NOMO-1 treated with dmso at 0.1 percent for 144 hours (cell line): ENCODE data around the gene EDARADD.

Experiments used
- DNase-seq: peaks from one replicate; lab custom pipeline; 2025; ENCODE audit not compliant: unreplicated experiment; lab: John Stamatoyannopoulos, UW

Gene EDARADD

DNA sequence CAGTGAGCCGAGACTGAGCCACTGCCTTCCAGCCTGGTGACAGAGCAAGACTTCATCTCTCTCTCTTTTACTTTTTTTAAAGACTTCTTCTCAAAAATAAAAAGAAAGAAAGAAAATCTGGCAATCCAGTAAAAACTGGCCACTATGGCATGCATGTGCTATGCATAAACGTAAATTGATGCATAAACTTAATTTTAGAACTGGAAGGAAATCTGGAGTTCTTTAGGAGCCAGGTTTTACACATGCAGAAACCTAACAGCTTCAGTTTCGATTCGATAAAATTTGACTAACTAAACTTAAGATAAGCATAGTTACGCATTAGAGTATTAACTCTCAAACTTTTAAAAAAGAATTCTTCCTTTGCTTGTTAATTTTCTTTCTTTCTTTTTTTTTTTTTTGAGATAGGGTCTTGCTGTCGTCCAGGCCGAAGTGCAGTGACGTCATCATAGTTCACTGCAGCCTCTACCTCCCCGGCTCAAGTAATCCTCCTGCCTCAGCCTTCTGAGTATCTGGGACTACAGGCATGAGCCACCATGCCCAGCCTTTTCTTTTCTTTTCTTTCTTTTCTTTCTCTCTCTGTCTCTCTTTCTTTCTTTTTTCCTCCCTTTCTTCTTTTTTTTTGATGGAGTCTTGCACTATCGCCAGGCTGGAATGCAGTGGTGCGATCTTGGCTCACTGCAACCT, 117.8 kb downstream of the EDARADD start:
- no peak for DNase-seq

DNA sequence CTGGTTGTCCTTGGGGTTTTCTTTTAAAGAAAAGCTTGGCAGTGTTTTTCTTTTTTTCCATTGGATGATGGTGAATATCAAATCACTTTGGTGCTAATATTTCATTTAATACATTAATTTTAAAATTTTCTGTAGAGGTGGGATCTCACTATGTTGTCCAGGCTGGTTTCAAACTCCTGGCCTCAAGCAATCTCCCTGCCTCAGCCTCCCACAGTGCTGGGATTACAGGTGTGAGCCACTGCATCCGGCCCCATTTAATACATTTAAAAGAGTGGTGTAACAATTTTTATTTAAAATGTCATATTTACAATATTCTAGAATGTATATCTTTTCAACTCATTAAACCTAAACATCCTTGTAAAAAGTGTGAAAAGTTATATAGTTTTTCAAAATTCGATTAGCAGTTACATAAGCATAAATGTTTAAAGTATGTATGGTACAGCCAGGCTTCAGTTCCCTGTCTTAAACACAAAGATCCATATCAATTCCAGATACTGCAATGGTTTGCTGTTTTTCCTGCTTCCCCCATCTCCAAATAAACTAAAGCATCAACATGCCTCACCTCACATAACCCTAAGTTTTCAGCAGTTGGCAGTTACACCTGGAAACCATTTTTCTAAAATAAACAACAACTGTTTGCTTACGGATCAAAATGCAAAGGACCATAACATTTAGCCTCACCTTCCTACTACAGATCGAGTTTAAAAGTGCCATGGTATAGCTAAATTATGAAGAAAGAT, 120.8 kb downstream of the EDARADD start:
- no peak for DNase-seq

GRCh38 chr1:236515443-236515958, 121.4 kb downstream of the EDARADD start:
- no peak for DNase-seq

DNA sequence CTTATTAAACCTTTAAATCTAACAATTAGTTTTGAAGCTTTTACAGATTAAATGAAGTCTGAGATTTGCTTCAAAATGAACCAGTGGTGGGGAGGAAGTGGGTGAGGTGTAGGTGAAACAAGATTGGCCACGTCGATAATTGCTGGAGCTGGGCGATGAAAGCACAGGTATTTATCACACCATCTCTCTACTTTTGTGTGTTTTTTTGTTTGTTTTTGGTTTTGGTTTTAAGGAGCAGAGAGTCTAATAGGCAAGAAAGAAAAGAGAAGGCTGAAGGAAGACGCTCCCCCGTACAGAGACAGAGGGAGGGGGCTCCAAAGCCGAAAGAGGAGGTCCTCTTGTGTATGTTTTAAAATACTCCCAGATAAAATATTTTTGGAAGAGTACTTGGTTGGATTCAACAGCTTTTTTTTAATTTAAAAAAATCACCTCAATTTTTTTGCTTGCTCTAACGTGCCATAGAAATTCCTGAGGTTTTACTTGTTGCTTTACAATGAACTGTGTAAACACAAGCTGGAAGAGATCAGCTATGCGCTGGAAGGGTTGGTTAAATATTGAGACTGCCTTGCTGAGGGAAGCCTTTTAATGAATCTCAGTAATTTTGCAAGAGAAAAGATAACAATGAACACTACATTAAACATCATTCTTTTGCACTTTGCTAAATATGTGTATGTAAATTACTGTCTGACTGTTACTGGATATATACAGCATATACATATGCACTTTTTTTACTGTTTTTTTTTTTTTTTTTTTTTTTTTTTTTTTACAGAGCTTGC, 123.0 kb downstream of the EDARADD start:
- DNase-seq, result no peak

- DNase-seq, result no peak
Measured at GRCh38 chr1:236518322-236518721, 124.2 kb downstream of the EDARADD start.

- no peak for DNase-seq
Measured at GRCh38 chr1:236520445-236521005, 126.4 kb downstream of the EDARADD start.

DNA sequence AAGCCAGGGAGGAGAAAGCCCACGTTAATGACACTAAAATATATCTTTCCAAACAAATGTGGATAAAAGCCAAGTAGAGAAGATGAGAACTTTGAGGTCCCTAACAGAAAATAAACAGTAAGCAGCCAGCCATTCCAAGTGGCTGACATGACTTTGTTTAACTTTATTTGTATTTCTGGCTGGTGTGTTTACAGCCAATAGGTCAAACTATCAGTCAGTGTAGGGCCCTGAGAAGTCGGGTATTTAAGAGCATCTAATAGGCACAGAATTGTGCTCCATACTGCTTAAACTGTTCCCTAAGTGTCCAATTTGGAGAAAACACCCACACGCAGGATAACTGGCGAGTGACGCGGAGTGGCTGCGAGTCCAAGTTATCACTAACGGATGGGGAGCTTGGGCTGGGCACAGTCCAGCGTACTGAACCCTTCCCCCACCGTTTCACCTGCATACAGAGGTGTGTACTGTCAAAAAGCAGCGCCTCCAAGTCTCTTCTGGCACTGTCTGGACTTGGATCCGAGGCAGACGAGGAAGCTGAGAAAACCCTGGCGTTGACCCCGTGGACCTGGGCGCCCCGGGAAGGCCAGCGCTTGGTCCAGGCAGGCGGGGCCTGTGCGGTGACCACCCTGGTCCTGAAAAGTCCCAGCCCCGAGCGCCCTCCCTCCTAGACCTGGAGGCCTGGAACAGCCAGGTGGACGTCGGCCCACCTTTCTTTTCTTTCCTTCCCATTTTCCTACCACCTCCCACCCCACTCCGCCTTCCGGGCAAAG, 129.0 kb downstream of the EDARADD start:
- no peak for DNase-seq

GRCh38 chr1:236523704-236524141, 129.6 kb downstream of the EDARADD start, which contains the start of gene LGALS8:
TSS of gene LGALS8 (plus strand) at chr1:236523982. CDS start at chr1:236526071, 2,089 bp downstream.
- peak; percentile 72 for DNase-seq

DNA sequence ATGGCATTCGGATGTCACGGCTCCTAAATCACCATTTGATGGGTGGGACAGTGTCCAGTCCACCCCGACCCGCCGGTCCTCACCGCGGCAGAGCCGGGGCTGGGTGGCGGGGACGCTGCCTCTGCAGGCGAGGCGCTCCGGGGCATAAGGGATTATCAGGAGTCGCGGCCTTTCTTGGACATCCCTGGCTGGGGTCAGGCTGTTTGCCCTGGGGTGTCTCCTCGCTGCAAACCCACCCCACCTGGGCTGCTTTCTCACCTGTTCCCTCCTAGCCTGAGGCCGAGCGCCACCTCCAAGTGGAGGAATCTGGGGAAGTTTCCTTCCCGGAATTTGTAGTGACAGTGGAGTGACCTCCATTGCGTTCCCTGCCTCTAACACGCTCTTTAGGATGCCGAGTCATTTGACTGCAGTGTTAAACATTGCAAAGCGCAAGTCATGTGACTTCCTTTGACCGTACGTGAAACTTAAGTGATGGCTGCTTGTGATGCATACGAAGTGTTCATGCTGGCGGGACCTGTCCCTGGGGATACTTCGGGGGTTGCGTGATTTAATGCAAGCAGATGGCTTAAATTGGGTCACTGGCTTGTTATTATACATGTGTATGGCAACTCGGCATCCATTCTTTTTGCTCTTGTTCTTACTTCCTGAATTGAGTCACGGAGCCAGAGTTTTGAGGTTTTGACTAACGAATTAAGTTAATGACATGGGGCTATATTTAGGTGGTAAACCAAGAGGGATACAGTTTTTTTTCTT, 130.2 kb downstream of the EDARADD start:
- peak; percentile 63 for DNase-seq

- DNase-seq, result peak; percentile 63
Measured at GRCh38 chr1:236524895-236525184, 130.8 kb downstream of the EDARADD start.

DNA sequence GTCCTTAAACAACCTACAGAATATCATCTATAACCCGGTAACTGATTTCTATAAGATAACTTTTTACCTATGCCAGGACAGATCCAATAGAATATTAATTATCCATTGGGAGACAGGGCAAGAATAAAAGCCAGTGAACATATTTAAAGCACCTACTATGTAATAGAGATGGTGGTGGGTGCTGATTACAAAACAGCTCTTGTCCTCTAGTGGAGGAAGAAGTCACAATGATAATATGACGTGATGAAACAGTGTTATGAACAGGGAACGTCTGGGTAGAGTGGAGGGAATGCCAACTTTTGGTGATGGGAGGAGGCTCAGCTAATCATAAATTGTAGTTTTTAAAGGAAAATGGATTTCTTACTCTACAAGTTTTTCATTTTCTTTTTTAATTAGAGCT, 132.0 kb downstream of the EDARADD start:
- DNase-seq, result no peak

DNA sequence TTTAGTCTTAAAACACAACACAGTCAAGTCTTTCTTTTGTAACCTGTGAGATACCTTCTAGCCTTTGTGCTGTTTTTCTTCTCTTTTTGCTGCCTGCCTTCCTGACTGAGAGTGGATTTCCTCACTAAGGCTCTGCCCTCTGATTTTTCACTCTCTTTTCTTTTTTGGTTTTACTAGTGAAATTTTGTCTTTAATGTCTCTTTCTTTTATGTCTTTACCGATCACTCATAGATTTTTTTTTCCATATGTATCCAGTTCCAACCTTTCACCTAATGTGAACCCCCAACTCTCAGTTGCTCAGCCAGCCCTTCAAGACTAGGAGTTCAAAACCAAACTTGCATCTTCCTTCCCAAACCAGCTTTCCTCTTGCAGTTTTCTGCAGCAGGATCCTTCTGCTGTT, 136.2 kb downstream of the EDARADD start:
- DNase-seq, result no peak

- DNase-seq, result no peak
Measured at GRCh38 chr1:236530959-236531358, 136.9 kb downstream of the EDARADD start.

DNA sequence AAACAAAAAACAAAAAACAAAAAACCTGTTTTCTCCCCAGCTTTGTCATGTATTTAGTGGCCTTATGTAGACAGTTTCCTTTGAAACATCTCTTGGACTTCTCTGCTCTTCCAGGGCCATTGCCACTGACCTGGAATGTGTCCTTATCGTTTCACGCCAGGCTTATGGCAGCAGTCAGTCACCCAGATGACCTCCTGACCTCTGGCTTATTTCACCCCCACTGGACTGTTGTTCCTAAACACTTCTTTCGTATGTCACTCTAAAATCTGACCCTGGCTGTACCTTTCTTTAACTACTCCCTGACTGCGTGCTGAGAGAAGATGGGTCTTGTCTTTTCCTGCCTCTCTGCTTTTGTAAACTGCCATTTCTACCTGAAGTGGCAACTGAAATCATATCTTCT, 138.8 kb downstream of the EDARADD start:
- DNase-seq, result no peak

DNA sequence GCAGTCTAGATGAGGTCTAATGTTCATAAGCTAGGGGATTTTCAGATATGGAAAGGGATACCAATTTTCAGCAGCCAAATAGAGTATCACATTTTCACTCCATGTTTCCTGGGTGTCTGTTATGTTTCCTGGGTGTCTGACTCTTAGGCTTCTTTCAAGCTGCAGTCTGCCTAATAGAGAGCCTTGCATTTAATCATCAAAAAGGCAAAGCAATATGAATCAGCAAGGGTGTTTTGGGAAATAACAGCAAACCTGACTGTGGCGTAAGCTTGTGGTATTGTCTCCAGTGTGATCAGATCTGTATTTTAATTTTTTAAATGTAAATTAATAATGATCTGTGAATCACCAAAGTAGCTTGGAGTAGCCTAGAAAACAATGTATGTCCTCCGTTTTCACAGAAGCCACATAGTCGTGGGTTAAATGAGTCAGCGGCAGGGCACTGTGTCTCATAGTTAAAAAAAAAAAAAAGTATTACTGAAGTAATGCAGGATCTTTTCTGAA, 140.1 kb downstream of the EDARADD start:
- DNase-seq, result no peak
